Islet of Langerhans (tissue), 1 donor: ENCODE measurements around the gene PODXL2.

Experiments used
- FAIRE-seq: peaks from one replicate; lab custom pipeline; 2011; peaks lifted over from hg19 to GRCh38; lab: Jason Lieb, UNC

The PODXL2 gene

GRCh38 chr3:127710155-127710941, 81.4 kb downstream of the PODXL2 start:
- no peak for FAIRE-seq

- no peak for FAIRE-seq
These were observed 82.2 kb downstream of the PODXL2 start for GRCh38 chr3:127711021-127711695.

- FAIRE-seq, result no peak
These were observed 82.9 kb downstream of the PODXL2 start for GRCh38 chr3:127711896-127712295.

- FAIRE-seq, result no peak
These were observed 83.5 kb downstream of the PODXL2 start for GRCh38 chr3:127712461-127712860.

- no peak for FAIRE-seq
These were observed 84.1 kb downstream of the PODXL2 start for GRCh38 chr3:127712881-127713771.

- no peak for FAIRE-seq
These were observed 85.2 kb downstream of the PODXL2 start for GRCh38 chr3:127714125-127714571.

- no peak for FAIRE-seq
These were observed 85.9 kb downstream of the PODXL2 start for GRCh38 chr3:127714866-127715265.

GRCh38 chr3:127715532-127715931, 86.5 kb downstream of the PODXL2 start:
- no peak for FAIRE-seq

GRCh38 chr3:127716384-127716783, 87.4 kb downstream of the PODXL2 start:
- no peak for FAIRE-seq

GRCh38 chr3:127717357-127718244, 88.6 kb downstream of the PODXL2 start:
- no peak for FAIRE-seq

- FAIRE-seq, result no peak
These were observed 89.4 kb downstream of the PODXL2 start for GRCh38 chr3:127718245-127718915.

GRCh38 chr3:127718916-127719290, 89.9 kb downstream of the PODXL2 start:
- no peak for FAIRE-seq

- FAIRE-seq, result no peak
These were observed 90.4 kb downstream of the PODXL2 start for GRCh38 chr3:127719369-127719768.

GRCh38 chr3:127720161-127720823, 91.3 kb downstream of the PODXL2 start:
- no peak for FAIRE-seq

- FAIRE-seq, result no peak
These were observed 92.3 kb downstream of the PODXL2 start for GRCh38 chr3:127720985-127721935.

- no peak for FAIRE-seq
These were observed 93.3 kb downstream of the PODXL2 start for GRCh38 chr3:127722091-127722784.
